Panc1 (cell line): ENCODE data around the gene NRP2. TPM values are rescaled to one million over a fixed set of nuclear protein-coding genes. Genes with fewer than 3 reads are reported as not detected.

ENCODE experiments used
- ATAC-seq: fragments of 200-7000 bp; cut with Tn5 transposase; 2 replicates; pipeline ENCODE4 v1.9.1; 2020; ENCODE audit warnings: mild to moderate bottlenecking, moderate library complexity
- BruUV-seq: library from RNA; stranded (reverse); fragments of 400-500 nt; replicated peaks from 2 replicates; lab custom pipeline; 2021; lab: Mats Ljungman, UMichigan
- CTCF ChIA-PET: fragments of 300-600 bp; sonication (Branson Sonifier 250); formaldehyde crosslinking; loops from one replicate; lab custom pipeline; 2022; ENCODE audit warnings: antibody characterized with exemption; lab: Charles Lee
- POLR2A ChIA-PET: fragments of 300-600 bp; sonication (Branson Sonifier 250); formaldehyde crosslinking; loops from one replicate; lab custom pipeline; 2022; ENCODE audit warnings: antibody characterized with exemption; lab: Charles Lee
- DNase-seq: peaks from one replicate; pipeline ENCODE4 v3.0.0-alpha.2; 2010; ENCODE audit warnings: low read depth, low spot score
- H3K27ac ChIP-seq: 2 replicates; pipeline ENCODE4 v1.5.1; 2011; ENCODE audit warnings: mild to moderate bottlenecking, low read length, inconsistent platforms
- H3K27me3 ChIP-seq: fragments of 200-500 bp; sonication (Bioruptor generic); 2 replicates; pipeline ENCODE4 v1.6.0; 2014; ENCODE audit warnings: low read length, inconsistent platforms; ENCODE audit not compliant: control insufficient read depth, insufficient read depth
- H3K36me3 ChIP-seq: fragments of 200-500 bp; sonication (Bioruptor generic); 2 replicates; pipeline ENCODE4 v1.5.1; 2014; ENCODE audit warnings: inconsistent platforms, mild to moderate bottlenecking, low read length, moderate library complexity; ENCODE audit not compliant: control insufficient read depth, insufficient read depth
- H3K4me1 ChIP-seq: 2 replicates; pipeline ENCODE4 v1.5.1; 2011; ENCODE audit warnings: inconsistent platforms, mild to moderate bottlenecking, low read length, moderate library complexity; ENCODE audit not compliant: control insufficient read depth, insufficient read depth
- H3K4me3 ChIP-seq, 2 experiments: 2 replicates each; pipeline ENCODE4 v1.5.1; 2011 to 2012; ENCODE audit warnings: low read depth in 2 of 2, low read length in 2 of 2, mild to moderate bottlenecking in 2 of 2, inconsistent platforms in 1 of 2, moderate library complexity in 1 of 2
- H3K9me3 ChIP-seq: fragments of 200-500 bp; sonication (Bioruptor generic); 2 replicates; pipeline ENCODE4 v1.5.1; 2014; ENCODE audit warnings: low read depth, mild to moderate bottlenecking, inconsistent platforms, low read length, moderate library complexity; ENCODE audit not compliant: control insufficient read depth, insufficient read depth
- POLR2AphosphoS5 ChIP-seq: IDR thresholded peaks from 2 replicates; pipeline ENCODE4 v1.6.1; 2012; ENCODE audit warnings: mild to moderate bottlenecking, low read depth, low read length, moderate library complexity
- REST ChIP-seq, 2 experiments: IDR thresholded peaks; 2 replicates each; pipeline ENCODE4 v1.6.1; 2011 to 2012; ENCODE audit warnings: low read depth in 2 of 2, control low read depth in 1 of 2, low read length in 1 of 2, mild to moderate bottlenecking in 1 of 2, moderate library complexity in 1 of 2; ENCODE audit not compliant: insufficient read depth in 1 of 2
- SIN3A ChIP-seq: IDR thresholded peaks from 2 replicates; pipeline ENCODE4 v1.6.1; 2012; ENCODE audit warnings: low read depth, mild to moderate bottlenecking, low read length, moderate library complexity, borderline replicate concordance; ENCODE audit not compliant: insufficient read depth
- TCF7L2 ChIP-seq: IDR thresholded peaks from 2 replicates; pipeline ENCODE4 v1.6.1; 2011; ENCODE audit warnings: mild to moderate bottlenecking, low read depth, low read length, inconsistent platforms
- in situ Hi-C: cut with HindIII; loops from 2 replicates; pipeline ENCODE4 v1.10.0; 2016; ENCODE audit warnings: low sequenced_read_pairs, low pct_unique_long_range_greater_than_20kb
- intact Hi-C: fragments of 100-400 bp; cut with micrococcal nuclease; formaldehyde crosslinking; loops from one replicate; pipeline ENCODE4 v1.10.0; 2022; ENCODE audit not compliant: unreplicated experiment
- total RNA-seq: library from RNA; stranded (reverse); gene quantifications from one replicate; pipeline ENCODE4 v1.2.1, GENCODE V29; 2021; ENCODE audit not compliant: unreplicated experiment
- TF ChIP-seq, protein P1 (sequence below): fragments of 450-650 bp; IDR thresholded peaks from 2 replicates; pipeline ENCODE4 v1.5.1; 2017; ENCODE audit warnings: mild to moderate bottlenecking

Gene NRP2
- total RNA-seq, 1 experiment from 2014 or later, result 6.7 TPM

GRCh38 chr2:205731583-205731981, 49.3 kb downstream of the NRP2 start:
- Histone ChIP-seq H3K9me3 (no peaks in the 10 kb centered on the region), H3K4me3 (no peak overlapping the region), H3K36me3 (no peaks in the 10 kb centered on the region), H3K27ac (no peak overlapping the region), H3K4me1 (no peaks in the 10 kb centered on the region), H3K27me3 (no peaks in the 10 kb centered on the region; the same call in 1 of the 2 replicates)
- DNase-seq (no peak), ATAC-seq (no peak)
- TF ChIP-seq REST (IDR thresholded peaks at IDR 0.05; ENCODE audit: insufficient read depth in 1 of 2, low read depth in 2 of 2, low read length in 1 of 2) (no peak), SIN3A (no peak), POLR2AphosphoS5 (no peak), TCF7L2 (no peak)
- TF ChIP-seq, protein P1, sequence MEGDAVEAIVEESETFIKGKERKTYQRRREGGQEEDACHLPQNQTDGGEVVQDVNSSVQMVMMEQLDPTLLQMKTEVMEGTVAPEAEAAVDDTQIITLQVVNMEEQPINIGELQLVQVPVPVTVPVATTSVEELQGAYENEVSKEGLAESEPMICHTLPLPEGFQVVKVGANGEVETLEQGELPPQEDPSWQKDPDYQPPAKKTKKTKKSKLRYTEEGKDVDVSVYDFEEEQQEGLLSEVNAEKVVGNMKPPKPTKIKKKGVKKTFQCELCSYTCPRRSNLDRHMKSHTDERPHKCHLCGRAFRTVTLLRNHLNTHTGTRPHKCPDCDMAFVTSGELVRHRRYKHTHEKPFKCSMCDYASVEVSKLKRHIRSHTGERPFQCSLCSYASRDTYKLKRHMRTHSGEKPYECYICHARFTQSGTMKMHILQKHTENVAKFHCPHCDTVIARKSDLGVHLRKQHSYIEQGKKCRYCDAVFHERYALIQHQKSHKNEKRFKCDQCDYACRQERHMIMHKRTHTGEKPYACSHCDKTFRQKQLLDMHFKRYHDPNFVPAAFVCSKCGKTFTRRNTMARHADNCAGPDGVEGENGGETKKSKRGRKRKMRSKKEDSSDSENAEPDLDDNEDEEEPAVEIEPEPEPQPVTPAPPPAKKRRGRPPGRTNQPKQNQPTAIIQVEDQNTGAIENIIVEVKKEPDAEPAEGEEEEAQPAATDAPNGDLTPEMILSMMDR, result no peak
- intact Hi-C loops, result no loop called here
- CTCF ChIA-PET, result no interaction called here
- no TSS peak for BruUV-seq
- POLR2A ChIA-PET, result no interaction called here
- in situ Hi-C loops, result no loop called here

GRCh38 chr2:205732314-205732713, 50.0 kb downstream of the NRP2 start:
- no peak for ATAC-seq
- intact Hi-C loops (no loop called here), in situ Hi-C loops (no loop called here)
- TF ChIP-seq TCF7L2, result no peak
- TF ChIP-seq SIN3A, result no peak
- TF ChIP-seq, protein P1, result no peak
- no peak for TF ChIP-seq POLR2AphosphoS5
- no peak for TF ChIP-seq REST (IDR thresholded peaks at IDR 0.05; ENCODE audit: insufficient read depth in 1 of 2, low read depth in 2 of 2, low read length in 1 of 2)
- Histone ChIP-seq H3K4me1 (no peaks in the 10 kb centered on the region), H3K9me3 (no peaks in the 10 kb centered on the region), H3K27me3 (no peaks in the 10 kb centered on the region; the same call in 1 of the 2 replicates), H3K27ac (no peak overlapping the region), H3K4me3 (no peak overlapping the region), H3K36me3 (no peaks in the 10 kb centered on the region)
- ChIA-PET POLR2A (no interaction called here), CTCF (no interaction called here)
- BruUV-seq, result no TSS peak
- DNase-seq, result no peak
